Measurements from ENCODE around the gene PDE7B.

PDE7B gene

DNA sequence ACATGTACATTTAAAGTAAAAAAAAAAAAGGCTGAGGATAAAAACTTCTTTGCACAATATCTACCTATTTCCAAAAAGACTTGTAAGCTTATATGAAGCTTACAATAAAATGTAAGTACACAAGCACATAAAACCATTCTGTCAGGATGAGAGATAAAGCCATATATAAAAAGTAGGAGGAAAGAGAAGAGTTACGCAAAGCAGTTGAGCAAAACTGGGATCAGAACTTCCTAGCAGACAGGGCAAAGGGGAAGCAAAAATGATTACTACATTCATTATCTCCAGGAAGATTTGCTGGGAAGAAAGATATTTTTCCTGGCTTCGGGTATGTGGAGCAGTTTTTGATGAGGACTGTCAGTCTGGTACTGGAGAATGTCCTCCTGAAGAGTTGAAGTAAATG is 200.5 kb downstream of the PDE7B start:
- TF ChIP-seq, protein P1, sequence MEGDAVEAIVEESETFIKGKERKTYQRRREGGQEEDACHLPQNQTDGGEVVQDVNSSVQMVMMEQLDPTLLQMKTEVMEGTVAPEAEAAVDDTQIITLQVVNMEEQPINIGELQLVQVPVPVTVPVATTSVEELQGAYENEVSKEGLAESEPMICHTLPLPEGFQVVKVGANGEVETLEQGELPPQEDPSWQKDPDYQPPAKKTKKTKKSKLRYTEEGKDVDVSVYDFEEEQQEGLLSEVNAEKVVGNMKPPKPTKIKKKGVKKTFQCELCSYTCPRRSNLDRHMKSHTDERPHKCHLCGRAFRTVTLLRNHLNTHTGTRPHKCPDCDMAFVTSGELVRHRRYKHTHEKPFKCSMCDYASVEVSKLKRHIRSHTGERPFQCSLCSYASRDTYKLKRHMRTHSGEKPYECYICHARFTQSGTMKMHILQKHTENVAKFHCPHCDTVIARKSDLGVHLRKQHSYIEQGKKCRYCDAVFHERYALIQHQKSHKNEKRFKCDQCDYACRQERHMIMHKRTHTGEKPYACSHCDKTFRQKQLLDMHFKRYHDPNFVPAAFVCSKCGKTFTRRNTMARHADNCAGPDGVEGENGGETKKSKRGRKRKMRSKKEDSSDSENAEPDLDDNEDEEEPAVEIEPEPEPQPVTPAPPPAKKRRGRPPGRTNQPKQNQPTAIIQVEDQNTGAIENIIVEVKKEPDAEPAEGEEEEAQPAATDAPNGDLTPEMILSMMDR (IDR thresholded peaks at IDR 0.05; ENCODE audit: low read length): no peak
- TF ChIP-seq EZH2 (IDR thresholded peaks at IDR 0.05; ENCODE audit: borderline replicate concordance, low read length): no peak
- Histone ChIP-seq H3K9me2 (ENCODE audit: low read depth, low read length) (no peaks in the 10 kb centered on the region), H3K9me3 (ENCODE audit: low read length) (no peaks in the 10 kb centered on the region), H3K4me1 (ENCODE audit: insufficient read depth, low read length, severe bottlenecking) (no peaks in the 10 kb centered on the region), H3K9ac (ENCODE audit: low read length) (no peak overlapping the region), H3K79me2 (ENCODE audit: insufficient read depth, low read length) (no peaks in the 10 kb centered on the region), H3K27ac (ENCODE audit: low read depth, low read length, poor library complexity, severe bottlenecking) (no peak overlapping the region), H4K20me1 (ENCODE audit: insufficient read depth, low read length) (no peaks in the 10 kb centered on the region), H3F3A (ENCODE audit: insufficient read depth, low read length) (no peaks in the 10 kb centered on the region), H3K4me3 (ENCODE audit: low read depth, low read length, poor library complexity, severe bottlenecking) (no peak overlapping the region), H3K27me3 (ENCODE audit: insufficient read depth, low read length) (no peaks in the 10 kb centered on the region), H3K36me3 (ENCODE audit: insufficient read depth, low read length) (no peaks in the 10 kb centered on the region), H2AFZ (ENCODE audit: low read length) (no peak overlapping the region), H3K4me2 (ENCODE audit: low read length) (no peak overlapping the region)

DNA sequence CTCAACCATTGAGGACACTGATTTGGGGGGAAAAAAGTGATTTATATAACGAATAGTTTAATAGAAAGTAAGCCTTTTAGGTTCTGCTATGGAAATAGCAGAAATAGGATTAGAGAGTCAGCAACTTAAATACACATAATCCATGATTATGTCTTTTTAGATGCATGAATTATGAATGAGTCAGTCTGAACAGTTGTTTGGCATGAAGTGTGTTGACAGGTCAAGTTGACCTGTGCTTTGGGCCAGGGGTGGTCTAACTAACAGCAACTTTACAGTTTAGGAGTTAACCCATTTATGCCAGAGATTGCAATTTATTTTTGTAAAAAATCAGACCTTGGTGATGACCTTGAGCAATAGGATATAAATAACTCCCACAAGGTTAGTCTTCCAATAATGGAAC is 207.4 kb downstream of the PDE7B start:
- H2AFZ ChIP-seq (ENCODE audit: low read length): no peak overlapping the region
- no peaks in the 10 kb centered on the region for H3K36me3 ChIP-seq (ENCODE audit: insufficient read depth, low read length)
- H3K9me3 ChIP-seq (ENCODE audit: low read length): no peaks in the 10 kb centered on the region
- H3K27me3 ChIP-seq (ENCODE audit: insufficient read depth, low read length): no peaks in the 10 kb centered on the region
- H3K9me2 ChIP-seq (ENCODE audit: low read depth, low read length): no peaks in the 10 kb centered on the region
- H3F3A ChIP-seq (ENCODE audit: insufficient read depth, low read length): no peaks in the 10 kb centered on the region
- no peak overlapping the region for H3K4me2 ChIP-seq (ENCODE audit: low read length)
- no peak overlapping the region for H3K9ac ChIP-seq (ENCODE audit: low read length)
- no peaks in the 10 kb centered on the region for H3K79me2 ChIP-seq (ENCODE audit: insufficient read depth, low read length)
- no peaks in the 10 kb centered on the region for H4K20me1 ChIP-seq (ENCODE audit: insufficient read depth, low read length)
- no peak overlapping the region for H3K4me3 ChIP-seq (ENCODE audit: low read depth, low read length, poor library complexity, severe bottlenecking)
- no peaks in the 10 kb centered on the region for H3K4me1 ChIP-seq (ENCODE audit: insufficient read depth, low read length, severe bottlenecking)
- no peak overlapping the region for H3K27ac ChIP-seq (ENCODE audit: low read depth, low read length, poor library complexity, severe bottlenecking)
- no peak for TF ChIP-seq EZH2 (IDR thresholded peaks at IDR 0.05; ENCODE audit: borderline replicate concordance, low read length)

GRCh38 chr6:136059308-136059707 is 207.8 kb downstream of the PDE7B start:
- Histone ChIP-seq H3K79me2 (ENCODE audit: insufficient read depth, low read length) (no peaks in the 10 kb centered on the region), H4K20me1 (ENCODE audit: insufficient read depth, low read length) (no peaks in the 10 kb centered on the region), H3K9me3 (ENCODE audit: low read length) (no peaks in the 10 kb centered on the region), H3K27me3 (ENCODE audit: insufficient read depth, low read length) (no peaks in the 10 kb centered on the region), H3K4me2 (ENCODE audit: low read length) (no peak overlapping the region), H3F3A (ENCODE audit: insufficient read depth, low read length) (no peaks in the 10 kb centered on the region), H3K4me3 (ENCODE audit: low read depth, low read length, poor library complexity, severe bottlenecking) (no peak overlapping the region), H3K9ac (ENCODE audit: low read length) (no peak overlapping the region), H3K27ac (ENCODE audit: low read depth, low read length, poor library complexity, severe bottlenecking) (no peak overlapping the region), H2AFZ (ENCODE audit: low read length) (no peak overlapping the region), H3K9me2 (ENCODE audit: low read depth, low read length) (no peaks in the 10 kb centered on the region), H3K36me3 (ENCODE audit: insufficient read depth, low read length) (no peaks in the 10 kb centered on the region), H3K4me1 (ENCODE audit: insufficient read depth, low read length, severe bottlenecking) (no peaks in the 10 kb centered on the region)
- TF ChIP-seq, protein P1 (IDR thresholded peaks at IDR 0.05; ENCODE audit: low read length): no peak
- TF ChIP-seq EZH2 (IDR thresholded peaks at IDR 0.05; ENCODE audit: borderline replicate concordance, low read length): no peak

GRCh38 chr6:136060052-136060451 is 208.6 kb downstream of the PDE7B start:
- Histone ChIP-seq H3K4me3 (ENCODE audit: low read depth, low read length, poor library complexity, severe bottlenecking) (no peak overlapping the region), H3K4me2 (ENCODE audit: low read length) (no peak overlapping the region), H3K9ac (ENCODE audit: low read length) (no peak overlapping the region), H3F3A (ENCODE audit: insufficient read depth, low read length) (no peaks in the 10 kb centered on the region), H3K4me1 (ENCODE audit: insufficient read depth, low read length, severe bottlenecking) (no peaks in the 10 kb centered on the region), H3K79me2 (ENCODE audit: insufficient read depth, low read length) (no peaks in the 10 kb centered on the region), H4K20me1 (ENCODE audit: insufficient read depth, low read length) (no peaks in the 10 kb centered on the region), H3K36me3 (ENCODE audit: insufficient read depth, low read length) (no peaks in the 10 kb centered on the region), H3K9me3 (ENCODE audit: low read length) (no peaks in the 10 kb centered on the region), H3K27ac (ENCODE audit: low read depth, low read length, poor library complexity, severe bottlenecking) (no peak overlapping the region), H3K27me3 (ENCODE audit: insufficient read depth, low read length) (no peaks in the 10 kb centered on the region), H3K9me2 (ENCODE audit: low read depth, low read length) (no peaks in the 10 kb centered on the region), H2AFZ (ENCODE audit: low read length) (no peak overlapping the region)
- TF ChIP-seq, protein P1 (IDR thresholded peaks at IDR 0.05; ENCODE audit: low read length): no peak
- TF ChIP-seq EZH2 (IDR thresholded peaks at IDR 0.05; ENCODE audit: borderline replicate concordance, low read length): no peak

Measured in OCI-LY1 (cell line).